KOPT-K1 (cell line): ENCODE results near the gene GPATCH8.
"Not testable (repeated sequence)": the region's sequence is repeated elsewhere in the genome, so short reads cannot be mapped to it uniquely, and the experiment has no call there.

Source experiments
- H3K27ac ChIP-seq: fragments of 200-600 bp; sonication (generic); 2 replicates; pipeline ENCODE4 v1.5.1; 2016; ENCODE audit warnings: antibody characterized with exemption, mild to moderate bottlenecking, low read depth, low read length; ENCODE audit not compliant: poor library complexity, severe bottlenecking
- H3K36me3 ChIP-seq: fragments of 200-600 bp; sonication (generic); 2 replicates; pipeline ENCODE4 v1.5.1; 2017; ENCODE audit warnings: antibody characterized with exemption, mild to moderate bottlenecking, low read length, moderate library complexity; ENCODE audit not compliant: insufficient read depth
- H3K9me3 ChIP-seq: fragments of 200-600 bp; sonication (generic); 2 replicates; pipeline ENCODE4 v1.5.1; 2017; ENCODE audit warnings: antibody characterized with exemption, low read length, mild to moderate bottlenecking; ENCODE audit not compliant: insufficient read depth, poor library complexity, severe bottlenecking

GPATCH8 gene

GRCh38 chr17:44400226-44400847, 102.9 kb downstream of the GPATCH8 start:
- H3K27ac ChIP-seq = no peak overlapping the region
- H3K9me3 ChIP-seq = no peaks in the 10 kb centered on the region
- H3K36me3 ChIP-seq = peaks cover 87% of the 10 kb centered on the region

- H3K36me3 ChIP-seq = peaks cover 80% of the 10 kb centered on the region
Measured at GRCh38 chr17:44398692-44399691, 104.2 kb downstream of the GPATCH8 start.

GRCh38 chr17:44397479-44398440, 105.4 kb downstream of the GPATCH8 start:
- H3K36me3 ChIP-seq = peaks cover 67% of the 10 kb centered on the region
- H3K9me3 ChIP-seq = no peaks in the 10 kb centered on the region

More at GRCh38 chr17:44398692-44399691, 104.2 kb downstream of the GPATCH8 start:
- Histone ChIP-seq H3K9me3 (no peaks in the 10 kb centered on the region), H3K27ac (no peak overlapping the region)

GRCh38 chr17:44396946-44397345, 106.3 kb downstream of the GPATCH8 start:
- peaks cover 59% of the 10 kb centered on the region for H3K36me3 ChIP-seq
- no peaks in the 10 kb centered on the region for H3K9me3 ChIP-seq
- H3K27ac ChIP-seq = no peak overlapping the region

More at GRCh38 chr17:44397479-44398440, 105.4 kb downstream of the GPATCH8 start:
- H3K27ac ChIP-seq = no peak overlapping the region

GRCh38 chr17:44394833-44395232, 108.4 kb downstream of the GPATCH8 start:
- Histone ChIP-seq H3K9me3 (no peaks in the 10 kb centered on the region), H3K27ac (no peak overlapping the region), H3K36me3 (peaks cover 38% of the 10 kb centered on the region)

- H3K36me3 ChIP-seq = peaks cover 31% of the 10 kb centered on the region; the same call in 1 of the 2 replicates
- not testable (repeated sequence) for H3K27ac ChIP-seq, H3K9me3 ChIP-seq
Measured at GRCh38 chr17:44394112-44394511, 109.1 kb downstream of the GPATCH8 start.

- no peak overlapping the region for H3K27ac ChIP-seq
- no peaks in the 10 kb centered on the region for H3K9me3 ChIP-seq
- peaks cover 3% of the 10 kb centered on the region; the same call in 1 of the 2 replicates for H3K36me3 ChIP-seq
Measured at GRCh38 chr17:44390250-44390870, 112.8 kb downstream of the GPATCH8 start.

GRCh38 chr17:44389723-44390202, 113.4 kb downstream of the GPATCH8 start:
- Histone ChIP-seq H3K36me3 (0 out of 2 replicates have a peak, but pooled peaks cover 3% of the 10 kb centered on the region), H3K27ac (no peak overlapping the region), H3K9me3 (no peaks in the 10 kb centered on the region)

GRCh38 chr17:44389281-44389680, 113.9 kb downstream of the GPATCH8 start, which contains the start of gene ITGA2B:
TSS of gene ITGA2B (minus strand) at chr17:44389649. CDS start at chr17:44389473, 176 bp downstream.
- Histone ChIP-seq H3K27ac (no peak within 1 kb of the TSS), H3K9me3 (no peaks in the 10 kb centered on the region), H3K36me3 (no peaks in the 10 kb centered on the region)

- H3K27ac ChIP-seq = no peak overlapping the region
Measured at GRCh38 chr17:44387804-44388203, 115.4 kb downstream of the GPATCH8 start.

GRCh38 chr17:44386182-44386525, 117.1 kb downstream of the GPATCH8 start:
- no peak overlapping the region for H3K27ac ChIP-seq
- no peaks in the 10 kb centered on the region for H3K36me3 ChIP-seq
- H3K9me3 ChIP-seq = no peaks in the 10 kb centered on the region

More at GRCh38 chr17:44387804-44388203, 115.4 kb downstream of the GPATCH8 start:
- Histone ChIP-seq H3K9me3 (no peaks in the 10 kb centered on the region), H3K36me3 (no peaks in the 10 kb centered on the region)

GRCh38 chr17:44385287-44386181, 117.7 kb downstream of the GPATCH8 start:
- Histone ChIP-seq H3K36me3 (no peaks in the 10 kb centered on the region), H3K27ac (no peak overlapping the region), H3K9me3 (no peaks in the 10 kb centered on the region)

GRCh38 chr17:44384823-44385286, 118.4 kb downstream of the GPATCH8 start:
- no peak overlapping the region for H3K27ac ChIP-seq
- no peaks in the 10 kb centered on the region for H3K36me3 ChIP-seq
- H3K9me3 ChIP-seq = no peaks in the 10 kb centered on the region
